Kidney (tissue), 14 donors: ENCODE data around the gene TMEM45A. TPM values are rescaled to one million over a fixed set of nuclear protein-coding genes. Genes with fewer than 3 reads are reported as not detected.

Source experiments
- DNase-seq, 5 donors: peaks; one replicate each; pipeline ENCODE4 v3.0.0-alpha.2; 2013 to 2020
- FAIRE-seq: peaks from 2 replicates; lab custom pipeline; 2012; peaks lifted over from hg19 to GRCh38; lab: Jason Lieb, UNC
- H3K27ac ChIP-seq, 2 donors: one replicate each; pipeline ENCODE4 v1.7.0; 2013; ENCODE audit warnings: low read depth in 2 of 2, low read length in 2 of 2, inconsistent platforms in 1 of 2
- H3K27me3 ChIP-seq: one replicate; pipeline ENCODE4 v1.7.1; 2013; ENCODE audit warnings: low read length, inconsistent platforms; ENCODE audit not compliant: control insufficient read depth, insufficient read depth
- H3K36me3 ChIP-seq, 3 donors: one replicate each; pipeline versions ENCODE4 v1.7.0 to v1.7.1; 2013; ENCODE audit warnings: low read length in 3 of 3, control low read depth in 1 of 3, inconsistent platforms in 1 of 3; ENCODE audit not compliant: insufficient read depth in 3 of 3, control insufficient read depth in 2 of 3
- H3K4me1 ChIP-seq, 3 donors: one replicate each; pipeline versions ENCODE4 v1.7.0 to v1.7.1; 2013; ENCODE audit warnings: low read length in 3 of 3, inconsistent platforms in 1 of 3, low read depth in 1 of 3; ENCODE audit not compliant: control insufficient read depth in 2 of 3, insufficient read depth in 2 of 3
- H3K4me3 ChIP-seq, 3 donors: one replicate each; pipeline versions ENCODE4 v1.7.0 to v1.8.1; 2013; ENCODE audit warnings: low read length in 3 of 3, control low read depth in 1 of 3, inconsistent platforms in 1 of 3
- H3K9ac ChIP-seq, 3 donors: one replicate each; pipeline versions ENCODE4 v1.7.0 to v1.7.1; 2013; ENCODE audit warnings: low read length in 3 of 3, control low read depth in 1 of 3, inconsistent platforms in 1 of 3
- H3K9me3 ChIP-seq, 3 donors: one replicate each; pipeline versions ENCODE4 v1.7.0 to v1.7.1; 2013; ENCODE audit warnings: low read length in 3 of 3, control low read depth in 1 of 3, inconsistent platforms in 1 of 3; ENCODE audit not compliant: control insufficient read depth in 2 of 3, insufficient read depth in 1 of 3
- CTCF ChIP-seq: IDR thresholded peaks from 3 replicates; pipeline ENCODE4 v1.5.1; 2012; ENCODE audit warnings: mild to moderate bottlenecking, moderate library complexity, borderline replicate concordance; ENCODE audit not compliant: insufficient read depth; ENCODE audit errors: extremely low read depth
- intact Hi-C: fragments of 100-400 bp; cut with DNase I; formaldehyde crosslinking; loops from one replicate; pipeline ENCODE4 v1.11.1; 2022
- polyA plus RNA-seq: library from polyadenylated mRNA; stranded (reverse); fragments of 350-450 nt; fragmentation: Illumina TruSeq; extraction: RNeasy Lipid Tissue Mini Kit (QIAGEN cat#74804); gene quantifications from one replicate; pipeline ENCODE4 v1.2.3, GENCODE V29; 2014; ENCODE audit warnings: low read depth, low replicate concordance; ENCODE audit not compliant: insufficient read depth
- total RNA-seq: library from RNA; stranded (reverse); fragmentation: NEBNext Ultra II Directional; extraction: Animal tissue kit (Norgen Biotek cat#: 25700); gene quantifications from one replicate; pipeline ENCODE4 v1.2.1, GENCODE V29; 2021
- donor health status: control.
- donor health status: control.
- donor health status: control.
- donor health status: control.
- donor health status: control.
- donor health status: DM: yes; HTN: yes; CAD: no.
- donor health status: Normal renal cell carcinoma (clear cell type).

The TMEM45A gene
- total and polyA plus RNA-seq, 2 donors from 2014 or later = 3.4 to 4.6 TPM

GRCh38 chr3:100558233-100558632 lies 65.8 kb downstream of the TMEM45A start:
- H3K27ac ChIP-seq = no peak overlapping the region
- no peaks in the 10 kb centered on the region for H3K27me3 ChIP-seq
- no peak overlapping the region for H3K4me3 ChIP-seq
- intact Hi-C loops = no loop called here
- no peaks in the 10 kb centered on the region for H3K36me3 ChIP-seq
- no peak overlapping the region for H3K9ac ChIP-seq
- H3K4me1 ChIP-seq = no peaks in the 10 kb centered on the region
- DNase-seq = no peak
- no peaks in the 10 kb centered on the region for H3K9me3 ChIP-seq
- no peak for FAIRE-seq
- TF ChIP-seq CTCF = no peak

- DNase-seq (peak in 1 of 5 donors; percentile 21), FAIRE-seq (no peak)
- Histone ChIP-seq H3K4me3 (no peak overlapping the region), H3K9me3 (no peaks in the 10 kb centered on the region), H3K27ac (no peak overlapping the region), H3K4me1 (no peaks in the 10 kb centered on the region), H3K9ac (no peak overlapping the region), H3K36me3 (no peaks in the 10 kb centered on the region), H3K27me3 (no peaks in the 10 kb centered on the region)
- no peak for TF ChIP-seq CTCF
- intact Hi-C loops = no loop called here
These were observed 68.0 kb downstream of the TMEM45A start for GRCh38 chr3:100560426-100560825.

DNA sequence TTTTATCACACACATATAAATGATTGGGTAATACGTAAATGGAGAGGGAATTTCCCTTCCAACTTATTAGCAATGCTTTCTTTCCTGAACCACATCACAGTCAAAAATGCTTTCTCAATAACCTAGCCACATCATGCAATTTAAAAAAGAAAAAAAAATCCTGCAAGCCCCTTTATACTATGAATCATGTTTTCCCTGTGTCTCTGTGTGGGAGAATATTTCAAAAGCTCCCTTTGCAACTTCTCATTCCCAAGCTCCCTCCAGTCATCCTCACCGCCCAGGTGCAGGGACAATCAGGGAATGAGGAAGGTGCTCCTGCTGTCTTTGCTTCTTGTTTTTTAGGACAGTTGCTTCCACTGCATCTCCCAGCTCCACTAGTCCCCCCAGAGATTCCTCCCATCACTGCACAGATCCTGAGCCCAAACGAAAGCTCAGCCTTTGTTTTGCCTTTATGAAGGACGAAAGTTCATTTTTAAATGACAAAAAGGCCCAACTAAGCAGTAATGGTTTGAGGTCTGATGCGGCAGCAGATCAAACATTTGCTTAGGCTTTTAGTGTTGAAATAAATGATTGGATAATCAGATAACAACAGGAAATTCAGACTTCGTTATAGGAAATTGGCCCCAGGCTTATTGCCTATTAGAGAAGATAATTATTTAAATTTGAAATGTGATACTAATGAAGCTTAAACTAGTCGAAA lies 69.2 kb downstream of the TMEM45A start:
- H3K9ac ChIP-seq = no peak overlapping the region
- no peaks in the 10 kb centered on the region for H3K4me1 ChIP-seq
- DNase-seq (peak in 2 of 5 donors; percentile 4 to 7), FAIRE-seq (no peak)
- no peak overlapping the region for H3K27ac ChIP-seq
- no peak overlapping the region for H3K4me3 ChIP-seq
- intact Hi-C loops = no loop called here
- no peaks in the 10 kb centered on the region for H3K36me3 ChIP-seq
- no peaks in the 10 kb centered on the region for H3K27me3 ChIP-seq
- TF ChIP-seq CTCF = no peak
- no peaks in the 10 kb centered on the region for H3K9me3 ChIP-seq
